HG02759 (cell line): Measurements from ENCODE around the gene FOXN1.
A peak's percentile ranks its signal among the peaks of the same experiment; 100 is the strongest.
"Not testable (repeated sequence)": the region's sequence is repeated elsewhere in the genome, so short reads cannot be mapped to it uniquely, and the experiment has no call there.

Experiments used
- ATAC-seq: cut with Tn5 transposase; IDR thresholded peaks from one replicate; pipeline ENCODE4 v1.9.1; 2021; ENCODE audit warnings: mild to moderate bottlenecking, moderate library complexity; ENCODE audit not compliant: unreplicated experiment

Gene FOXN1, protein sequence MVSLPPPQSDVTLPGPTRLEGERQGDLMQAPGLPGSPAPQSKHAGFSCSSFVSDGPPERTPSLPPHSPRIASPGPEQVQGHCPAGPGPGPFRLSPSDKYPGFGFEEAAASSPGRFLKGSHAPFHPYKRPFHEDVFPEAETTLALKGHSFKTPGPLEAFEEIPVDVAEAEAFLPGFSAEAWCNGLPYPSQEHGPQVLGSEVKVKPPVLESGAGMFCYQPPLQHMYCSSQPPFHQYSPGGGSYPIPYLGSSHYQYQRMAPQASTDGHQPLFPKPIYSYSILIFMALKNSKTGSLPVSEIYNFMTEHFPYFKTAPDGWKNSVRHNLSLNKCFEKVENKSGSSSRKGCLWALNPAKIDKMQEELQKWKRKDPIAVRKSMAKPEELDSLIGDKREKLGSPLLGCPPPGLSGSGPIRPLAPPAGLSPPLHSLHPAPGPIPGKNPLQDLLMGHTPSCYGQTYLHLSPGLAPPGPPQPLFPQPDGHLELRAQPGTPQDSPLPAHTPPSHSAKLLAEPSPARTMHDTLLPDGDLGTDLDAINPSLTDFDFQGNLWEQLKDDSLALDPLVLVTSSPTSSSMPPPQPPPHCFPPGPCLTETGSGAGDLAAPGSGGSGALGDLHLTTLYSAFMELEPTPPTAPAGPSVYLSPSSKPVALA

DNA sequence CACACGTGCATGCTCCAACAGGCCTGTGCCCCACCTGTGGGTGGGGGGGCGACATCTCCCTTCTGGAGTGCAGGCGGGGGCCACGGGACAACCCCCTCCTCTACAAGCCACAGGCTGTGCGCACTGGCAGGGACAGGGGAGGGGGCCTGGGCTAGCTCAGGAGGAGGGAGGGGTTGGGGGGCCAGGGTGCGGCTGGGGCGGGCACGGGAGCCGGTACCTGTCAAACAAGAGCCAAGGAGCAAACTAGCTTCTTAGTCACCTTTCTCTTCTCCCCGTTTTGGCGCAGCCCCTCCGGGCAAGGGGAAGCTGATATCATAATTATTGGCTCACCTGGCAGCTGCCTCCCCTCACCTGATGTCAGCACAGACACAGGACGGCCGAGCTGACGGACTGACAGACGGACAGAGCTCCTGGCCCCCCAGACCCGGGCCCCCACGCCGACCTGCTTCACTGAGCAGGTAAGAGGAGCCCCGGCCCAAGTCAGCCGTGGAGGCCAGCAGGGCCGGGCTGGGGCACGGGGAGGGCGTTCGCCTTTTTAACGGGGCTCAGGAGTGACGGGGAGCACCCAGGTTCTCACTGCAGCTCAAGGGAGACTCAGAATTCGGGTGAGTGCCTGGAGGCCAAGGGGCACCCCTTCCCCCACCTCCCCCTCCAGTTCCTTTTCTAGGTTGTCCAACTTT lies at the start of gene FOXN1:
FOXN1 (plus strand) TSS at position 363 of the 680 bp plus-strand sequence. CDS start 17,622 bp downstream, outside the sequence.
- ATAC-seq, result no peak

DNA sequence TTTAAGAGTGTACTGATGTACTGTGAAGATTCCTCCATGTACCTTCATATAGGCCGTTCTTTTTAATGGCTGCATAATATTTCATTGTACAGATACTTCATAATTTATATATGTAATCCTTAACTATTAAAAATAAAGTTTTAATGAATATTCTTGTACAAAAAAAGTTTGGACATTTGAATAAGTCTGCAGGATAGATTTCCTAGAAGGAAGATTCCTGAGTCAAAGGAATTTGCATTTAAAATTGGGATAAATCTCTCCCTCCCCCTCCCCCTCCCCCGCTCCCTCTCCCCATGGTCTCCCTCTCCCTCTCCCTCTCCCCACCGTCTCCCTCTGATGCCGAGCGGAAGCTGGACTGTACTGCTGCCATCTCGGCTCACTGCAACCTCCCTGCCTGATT lies 48.3 kb upstream of the FOXN1 start:
- ATAC-seq, result no peak

DNA sequence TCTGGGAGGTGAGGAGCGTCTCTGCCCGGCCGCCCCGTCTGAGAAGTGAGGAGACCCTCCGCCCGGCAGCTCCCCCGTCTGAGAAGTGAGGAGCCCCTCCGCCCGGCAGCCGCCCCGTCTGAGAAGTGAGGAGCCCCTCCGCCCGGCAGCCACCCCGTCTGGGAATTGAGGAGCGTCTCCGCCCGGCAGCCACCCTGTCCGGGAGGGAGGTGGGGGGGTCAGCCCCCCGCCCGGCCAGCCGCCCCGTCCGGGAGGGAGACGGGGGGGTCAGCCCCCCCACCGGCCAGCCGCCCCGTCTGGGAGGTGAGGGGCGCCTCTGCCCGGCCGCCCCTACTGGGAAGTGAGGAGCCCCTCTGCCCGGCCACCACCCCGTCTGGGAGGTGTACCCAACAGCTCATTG lies 47.3 kb upstream of the FOXN1 start:
- not testable (repeated sequence) for ATAC-seq

DNA sequence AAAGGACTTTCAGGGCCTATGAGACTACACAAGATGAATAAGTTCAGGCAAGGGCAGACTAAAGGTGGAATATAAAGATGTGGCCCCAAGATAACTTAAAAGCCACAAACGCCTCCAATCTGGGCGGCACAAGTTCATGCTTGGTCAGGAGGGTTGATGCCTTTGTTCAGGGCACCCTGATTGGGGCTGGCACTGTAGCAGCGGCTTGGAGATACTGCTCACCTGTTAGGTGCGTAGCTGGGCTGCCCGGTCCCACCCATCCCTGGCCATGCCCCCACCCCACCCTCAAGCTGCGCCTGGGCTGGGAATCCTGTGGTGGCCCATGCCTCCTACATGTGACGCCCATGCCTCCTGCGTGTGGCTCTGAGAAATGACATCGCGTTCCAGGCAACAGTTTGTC lies 45.2 kb upstream of the FOXN1 start:
- ATAC-seq, result no peak

DNA sequence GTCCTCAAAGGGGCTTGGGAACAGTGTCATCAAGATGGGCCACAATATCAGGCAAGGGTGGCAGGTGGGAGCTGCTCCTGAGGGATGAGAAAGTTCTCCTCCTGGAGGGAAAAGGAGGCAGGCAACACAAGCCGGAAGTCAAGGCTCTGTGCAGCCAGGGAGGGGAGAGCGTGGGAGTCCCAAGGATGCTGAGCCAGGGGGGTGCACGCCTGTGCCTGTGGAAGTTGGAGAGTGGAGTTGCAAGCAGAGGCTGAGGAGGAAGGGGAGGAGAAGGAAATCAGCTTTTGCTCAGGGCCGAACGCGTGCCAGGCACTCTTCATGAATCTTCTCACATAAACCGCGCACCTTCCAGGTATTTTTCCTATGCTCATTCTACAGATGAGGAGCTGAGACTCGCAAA lies 40.1 kb upstream of the FOXN1 start:
- ATAC-seq, result no peak

DNA sequence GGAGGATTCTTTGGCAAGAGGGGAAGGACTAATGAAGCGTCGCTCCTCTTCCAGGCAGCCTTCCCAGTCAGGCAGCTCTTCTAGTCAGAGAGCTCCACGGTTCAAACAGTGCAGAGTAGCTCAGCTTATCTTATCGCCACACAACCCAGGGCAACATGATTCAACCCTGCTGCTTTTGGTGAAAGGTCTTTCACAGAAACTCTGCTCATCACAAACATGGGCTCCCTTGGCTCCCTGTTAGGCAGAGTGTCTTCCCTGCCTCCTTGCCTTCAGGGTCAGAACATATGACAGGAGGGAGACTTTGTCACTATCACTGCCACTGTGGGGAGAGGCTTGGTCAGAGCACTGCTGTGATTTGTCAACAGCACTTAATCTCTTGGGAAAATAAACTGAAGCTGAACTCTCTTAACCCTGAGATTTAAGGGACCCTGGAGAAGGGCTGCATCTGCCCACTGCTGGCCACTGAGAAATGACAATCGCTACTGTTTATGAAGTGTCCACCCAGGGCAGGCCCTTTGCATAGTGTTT lies 39.6 kb upstream of the FOXN1 start:
- ATAC-seq, result no peak

DNA sequence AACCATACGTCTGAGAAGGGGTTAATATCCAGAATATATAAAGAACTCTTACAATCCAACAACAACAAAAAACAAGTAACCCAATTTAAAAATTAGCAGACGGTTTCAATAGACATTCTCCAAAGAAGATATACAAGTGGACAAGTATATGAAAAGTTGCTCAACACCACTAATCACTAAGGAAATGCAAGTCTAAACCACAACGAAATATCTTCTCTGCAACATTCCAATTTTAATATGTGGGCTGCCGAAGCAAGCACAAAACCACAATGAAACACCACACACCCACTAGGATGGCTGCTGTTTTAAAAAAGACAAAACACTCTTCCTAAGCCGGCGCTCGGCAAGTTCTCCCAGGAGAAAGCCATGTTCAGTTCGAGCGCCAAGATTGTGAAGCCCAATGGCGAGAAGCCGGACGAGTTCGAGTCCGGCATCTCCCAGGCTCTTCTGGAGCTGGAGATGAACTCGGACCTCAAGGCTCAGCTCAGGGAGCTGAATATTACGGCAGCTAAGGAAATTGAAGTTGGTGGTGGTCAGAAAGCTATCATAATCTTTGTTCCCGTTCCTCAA lies 38.6 kb upstream of the FOXN1 start:
- ATAC-seq, result no peak

DNA sequence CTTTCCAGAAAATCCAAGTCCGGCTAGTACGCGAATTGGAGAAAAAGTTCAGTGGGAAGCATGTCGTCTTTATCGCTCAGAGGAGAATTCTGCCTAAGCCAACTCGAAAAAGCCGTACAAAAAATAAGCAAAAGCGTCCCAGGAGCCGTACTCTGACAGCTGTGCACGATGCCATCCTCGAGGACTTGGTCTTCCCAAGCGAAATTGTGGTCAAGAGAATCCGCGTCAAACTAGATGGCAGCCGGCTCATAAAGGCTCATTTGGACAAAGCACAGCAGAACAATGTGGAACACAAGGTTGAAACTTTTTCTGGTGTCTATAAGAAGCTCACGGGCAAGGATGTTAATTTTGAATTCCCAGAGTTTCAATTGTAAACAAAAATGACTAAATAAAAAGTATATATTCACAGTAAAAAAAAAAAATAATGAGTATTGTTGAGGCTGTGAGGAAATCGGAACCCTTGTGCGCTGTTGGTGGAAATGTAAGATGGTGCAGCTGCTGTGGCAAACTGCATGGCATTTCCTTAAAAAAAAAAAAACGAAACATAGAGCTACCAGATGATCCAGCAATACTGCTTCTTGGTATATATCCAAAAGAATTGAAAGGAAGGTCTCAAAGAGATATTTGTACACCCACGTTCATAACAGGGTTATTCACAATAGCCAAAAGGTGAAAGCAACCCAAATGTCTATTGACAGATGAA lies 38.0 kb upstream of the FOXN1 start:
- not testable (repeated sequence) for ATAC-seq

DNA sequence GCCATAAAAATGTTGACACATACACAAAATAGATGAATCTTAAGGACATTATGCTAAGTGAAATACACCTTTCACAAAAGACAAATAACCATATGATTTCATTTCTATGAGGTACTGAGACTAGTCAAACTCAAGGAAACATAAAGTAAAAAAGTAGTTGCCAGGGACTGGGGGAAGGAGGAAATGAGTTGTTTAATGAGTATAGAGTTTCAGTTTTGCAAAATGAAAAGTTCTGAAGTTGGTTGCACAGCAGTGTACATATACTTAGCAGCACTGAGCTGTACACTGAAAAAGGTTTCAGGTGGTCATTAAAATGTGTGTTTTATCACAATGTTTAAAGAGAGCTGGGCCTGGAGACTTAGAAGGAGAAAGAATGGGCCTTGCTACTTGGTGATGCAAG lies 37.4 kb upstream of the FOXN1 start:
- peak; percentile 65 for ATAC-seq

DNA sequence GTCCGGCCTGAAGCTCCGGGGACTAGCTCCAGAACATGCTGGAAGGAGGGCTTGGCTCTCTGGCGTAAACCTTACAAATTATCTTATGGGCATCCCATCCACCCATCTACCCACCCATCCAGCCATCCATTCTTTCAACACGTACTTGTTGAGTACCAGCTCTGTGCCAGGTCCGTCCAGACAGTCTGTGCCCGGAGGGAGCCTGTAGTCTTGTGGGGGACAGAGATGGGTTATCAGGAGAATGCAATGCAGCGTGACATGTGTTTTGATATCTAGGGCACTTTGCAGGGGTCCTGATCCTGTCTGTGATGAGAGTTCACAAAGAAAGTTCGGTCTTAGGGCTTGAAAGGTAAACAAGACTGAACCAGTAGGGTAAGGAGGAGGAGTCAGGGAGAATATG lies 36.8 kb upstream of the FOXN1 start:
- no peak for ATAC-seq

DNA sequence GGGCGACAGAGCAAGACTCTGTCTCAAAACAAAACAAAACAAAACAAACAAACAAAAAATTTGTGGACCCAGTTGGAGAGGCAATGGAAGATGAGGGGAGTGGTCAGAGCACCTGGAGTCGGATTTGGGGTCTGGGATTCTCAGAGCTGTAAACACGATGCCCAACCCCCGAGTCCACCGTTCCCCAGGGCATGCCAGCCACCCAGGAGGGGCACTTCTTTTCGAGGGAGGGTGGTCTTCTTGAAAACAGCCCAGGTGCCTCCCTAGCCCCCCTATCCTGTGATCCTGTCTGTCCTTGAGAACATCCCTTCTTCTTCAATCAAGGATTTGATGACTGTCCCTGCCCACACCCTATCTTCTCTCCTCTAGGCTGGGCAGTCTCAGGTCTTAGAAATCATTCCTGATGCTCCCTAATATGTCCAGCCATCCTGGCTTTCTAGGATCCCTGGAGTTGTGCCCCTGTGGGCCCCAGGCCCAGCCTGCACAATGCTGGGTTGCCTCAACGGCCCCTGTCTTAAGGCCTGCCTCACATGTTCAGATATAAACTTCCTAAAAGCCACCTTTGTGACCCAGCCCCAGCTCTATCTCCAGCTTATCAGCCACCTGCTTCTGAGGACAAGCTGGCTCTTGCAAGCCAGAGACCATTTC lies 35.8 kb upstream of the FOXN1 start:
- no peak for ATAC-seq

DNA sequence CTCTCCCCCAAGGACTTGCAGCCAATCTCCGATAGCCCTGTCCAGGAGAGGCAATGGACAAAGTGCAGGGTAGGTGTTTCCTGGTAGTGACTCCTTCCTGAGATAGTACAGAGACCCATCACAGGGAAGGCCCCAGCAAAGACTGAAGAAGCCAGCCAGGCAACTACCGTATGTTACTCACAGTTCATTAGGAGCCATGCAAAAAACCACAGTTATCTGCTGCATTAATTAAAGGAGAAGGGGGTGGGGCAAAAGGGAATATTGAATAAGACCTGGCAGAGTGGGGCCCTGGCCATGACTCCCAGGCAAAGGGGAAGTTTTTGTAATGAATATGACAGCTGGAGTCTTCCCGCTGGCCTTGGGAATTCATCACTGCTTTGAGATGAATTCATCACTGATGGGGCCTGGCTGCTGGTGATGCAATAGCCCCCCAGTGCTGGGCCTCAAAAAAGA lies 35.2 kb upstream of the FOXN1 start:
- ATAC-seq, result no peak

DNA sequence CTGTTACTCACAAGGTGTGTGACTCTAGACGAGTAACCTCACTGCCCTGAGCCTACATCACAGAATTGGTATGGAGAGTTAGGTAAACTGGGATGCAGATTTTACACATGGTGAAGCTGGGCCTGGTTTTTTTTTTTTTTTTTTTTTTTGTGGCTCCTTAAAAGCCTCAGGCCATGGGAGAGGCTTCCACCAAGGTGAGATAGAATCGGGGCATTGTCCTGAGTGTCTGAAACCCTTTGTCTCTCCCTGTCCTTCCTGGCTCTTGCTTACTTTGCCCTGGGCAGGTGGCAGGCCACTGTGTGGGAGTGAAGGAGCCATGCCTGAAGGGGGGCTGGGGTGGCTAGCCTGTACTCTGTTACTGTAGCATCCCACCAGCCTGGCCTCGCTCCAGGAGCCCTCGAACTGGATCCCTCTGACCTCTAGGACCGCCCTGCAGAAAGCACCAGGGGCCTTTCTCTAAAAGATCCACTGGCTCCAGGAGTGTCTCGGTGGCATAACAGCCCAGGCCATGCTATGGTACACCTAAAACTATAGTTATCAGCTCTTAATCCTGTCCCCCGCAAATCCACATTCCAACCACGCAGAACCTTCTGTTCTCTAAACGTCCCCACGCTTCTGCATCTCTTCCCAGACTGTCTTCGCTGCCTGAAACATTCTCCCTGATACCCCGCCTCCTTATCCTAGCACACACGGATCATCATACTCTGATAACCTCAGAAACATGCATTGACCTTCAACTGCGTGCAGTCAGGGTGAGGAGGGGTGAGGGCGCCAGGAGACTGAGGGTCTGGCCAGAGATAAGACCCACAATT lies 34.4 kb upstream of the FOXN1 start:
- ATAC-seq, result no peak

DNA sequence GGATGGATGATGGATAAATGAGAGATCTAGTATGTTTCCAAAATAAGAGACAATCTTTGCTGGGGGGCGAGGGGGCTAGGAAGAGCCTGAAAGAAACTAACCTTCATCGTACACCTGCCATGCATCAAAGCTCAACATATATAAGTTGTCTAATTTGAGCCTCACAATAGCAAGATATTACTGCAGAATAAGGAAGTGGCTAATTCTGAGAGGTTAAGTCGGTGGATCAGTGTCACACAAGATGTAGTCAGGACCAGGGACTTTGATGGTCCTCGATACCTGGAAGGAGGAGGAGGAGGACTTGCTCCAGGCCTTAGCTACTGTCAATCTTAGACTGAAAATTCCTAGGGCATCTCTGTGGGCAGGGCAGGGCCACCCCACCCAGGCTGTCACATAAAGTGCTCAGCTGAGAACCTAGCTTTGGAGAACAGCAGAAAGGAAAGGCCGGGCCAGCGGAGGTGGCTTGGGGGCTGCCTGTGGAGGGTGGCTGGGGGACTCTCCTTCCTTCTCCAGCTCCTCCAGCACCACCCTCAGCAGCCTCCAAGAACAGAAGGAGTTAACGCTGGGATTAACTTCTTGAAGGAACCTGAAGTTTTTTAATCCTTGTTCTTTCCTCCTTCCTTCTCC lies 33.2 kb upstream of the FOXN1 start:
- no peak for ATAC-seq

DNA sequence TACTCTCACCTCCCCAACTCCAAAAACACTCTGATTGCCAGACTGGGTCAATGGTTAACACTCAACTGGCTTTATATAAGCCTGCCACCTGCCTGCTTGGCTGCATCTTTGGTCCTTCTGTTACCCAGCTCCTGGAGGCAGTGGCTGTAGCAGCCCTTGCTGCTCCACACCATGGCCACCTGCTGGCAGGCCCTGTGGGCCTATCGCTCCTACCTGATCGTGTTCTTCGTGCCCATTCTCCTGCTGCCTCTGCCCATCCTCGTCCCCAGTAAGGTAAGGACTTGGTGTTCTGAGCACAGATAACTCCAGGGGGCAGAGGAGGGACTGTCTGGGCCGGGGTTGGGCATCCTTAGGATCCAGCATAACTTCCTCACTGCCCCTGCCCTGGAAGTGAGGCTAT lies 32.6 kb upstream of the FOXN1 start, which contains the start of gene SLC13A2:
SLC13A2 (plus strand) TSS at position 103 of the 400 bp plus-strand sequence; CDS start at position 172, 69 bp downstream.
- ATAC-seq, result no peak

DNA sequence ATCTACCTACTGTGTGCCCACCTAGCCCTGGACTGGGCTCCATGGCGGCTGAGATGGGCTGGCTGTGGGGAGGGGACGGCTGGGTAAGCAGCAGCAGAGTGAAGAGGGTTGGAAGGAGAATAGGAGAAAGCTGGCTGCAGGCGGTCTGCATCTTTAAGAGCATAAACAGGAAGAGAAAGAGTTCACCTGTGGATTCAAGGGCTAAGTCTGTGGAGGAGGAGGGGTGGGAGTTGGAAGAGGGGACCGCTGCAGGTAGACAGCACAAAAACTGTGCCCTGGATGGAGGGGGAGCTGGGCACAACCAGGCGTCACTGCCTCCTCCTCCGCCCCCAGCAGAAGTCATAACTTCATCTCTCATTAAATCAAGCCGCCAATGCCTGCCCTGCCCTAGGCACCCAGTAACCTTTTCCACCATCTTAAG lies 32.0 kb upstream of the FOXN1 start:
- ATAC-seq, result no peak

DNA sequence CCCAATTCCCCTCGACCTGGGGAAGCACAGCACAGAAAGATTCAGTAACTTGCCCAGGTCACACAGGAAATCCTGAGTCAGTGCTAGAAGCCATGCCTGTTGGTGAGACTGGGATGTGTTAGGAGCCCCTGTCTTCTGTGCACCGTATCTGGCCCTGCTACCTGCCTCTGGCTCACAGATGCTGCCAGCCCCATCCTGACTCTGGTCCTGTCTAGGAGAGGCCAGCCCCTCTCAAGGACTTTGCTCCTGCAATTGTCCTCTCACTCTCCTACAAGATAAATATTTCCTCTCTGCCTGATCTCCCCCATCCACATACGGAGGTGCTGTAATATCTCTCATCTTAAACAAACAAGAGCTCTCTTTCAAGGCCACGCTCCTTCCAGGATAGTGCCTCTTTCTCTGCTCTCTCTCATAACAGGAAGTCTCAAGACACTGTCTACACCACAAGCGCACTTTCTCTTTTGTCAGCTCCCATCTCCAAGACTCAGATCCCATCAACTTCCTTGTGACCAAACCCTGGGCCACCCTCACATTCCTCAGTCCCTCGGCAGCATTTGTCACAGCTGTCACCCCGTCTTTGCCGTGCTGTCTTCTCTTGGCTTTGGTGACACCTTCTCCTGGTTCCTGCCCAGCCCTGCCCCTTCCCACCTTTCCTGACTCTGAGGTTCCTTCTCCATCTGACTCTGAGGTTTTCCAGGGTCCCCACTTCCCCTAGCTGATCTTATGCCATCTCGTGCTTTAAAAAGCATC lies 30.8 kb upstream of the FOXN1 start:
- ATAC-seq, result no peak
